Vagina (tissue), 2 donors: ENCODE data around the gene EXOSC2.

Experiments used
- CTCF ChIP-seq, 3 experiments: fragments of 450-650 bp in 2 of 3; fragments of 200-600 bp in 1 of 3; sonication (generic) in 1 of 3; IDR thresholded peaks; one replicate each; pipeline ENCODE4 v1.5.1; 2017 to 2019; ENCODE audit warnings: antibody characterized with exemption in 3 of 3, mild to moderate bottlenecking in 2 of 3, moderate library complexity in 2 of 3
- POLR2A ChIP-seq, 2 donors: fragments of 450-650 bp; IDR thresholded peaks; one replicate each; pipeline ENCODE4 v1.6.1; 2017; ENCODE audit warnings: antibody characterized with exemption in 2 of 2, mild to moderate bottlenecking in 2 of 2, moderate library complexity in 2 of 2

GRCh38 chr9:130685104-130685503, 8.5 kb upstream of the EXOSC2 start:
- no peak for TF ChIP-seq CTCF (IDR thresholded peaks at IDR 0.05)
- TF ChIP-seq POLR2A (IDR thresholded peaks at IDR 0.05) = no peak
